Ishikawa (cell line): ENCODE data around the gene ZNF569.

Source experiments
- CEBPB ChIP-seq: IDR thresholded peaks from 2 replicates; pipeline ENCODE4 v1.6.1; 2012
- CREB1 ChIP-seq: IDR thresholded peaks from 2 replicates; pipeline ENCODE4 v1.6.1; 2012; ENCODE audit warnings: low read depth
- EGR1 ChIP-seq: IDR thresholded peaks from 2 replicates; pipeline ENCODE4 v1.6.1; 2012
- EP300 ChIP-seq: IDR thresholded peaks from 2 replicates; pipeline ENCODE4 v1.6.1; 2012; ENCODE audit warnings: borderline replicate concordance
- FOXM1 ChIP-seq: IDR thresholded peaks from 2 replicates; pipeline ENCODE4 v1.6.1; 2012; ENCODE audit warnings: low read depth, borderline replicate concordance
- MAX ChIP-seq: IDR thresholded peaks from 2 replicates; pipeline ENCODE4 v1.6.1; 2012
- NFIC ChIP-seq: IDR thresholded peaks from 2 replicates; pipeline ENCODE4 v1.6.1; 2012
- RAD21 ChIP-seq: IDR thresholded peaks from 2 replicates; pipeline ENCODE4 v1.6.1; 2012; ENCODE audit warnings: low read depth
- REST ChIP-seq: IDR thresholded peaks from 2 replicates; pipeline ENCODE4 v1.6.1; 2012; ENCODE audit warnings: low read depth, mild to moderate bottlenecking
- TAF1 ChIP-seq: IDR thresholded peaks from 2 replicates; pipeline ENCODE4 v1.6.1; 2012; ENCODE audit warnings: low read depth, mild to moderate bottlenecking
- TCF12 ChIP-seq: IDR thresholded peaks from 2 replicates; pipeline ENCODE4 v1.6.1; 2012; ENCODE audit warnings: low read depth
- TEAD4 ChIP-seq: IDR thresholded peaks from 2 replicates; pipeline ENCODE4 v1.6.1; 2012
- USF1 ChIP-seq: IDR thresholded peaks from 2 replicates; pipeline ENCODE4 v1.6.1; 2012
- YY1 ChIP-seq: IDR thresholded peaks from 2 replicates; pipeline ENCODE4 v1.6.1; 2012; ENCODE audit warnings: low read depth
- ZBTB7A ChIP-seq: IDR thresholded peaks from 2 replicates; pipeline ENCODE4 v1.6.1; 2012; ENCODE audit warnings: low read depth

ZNF569 gene

GRCh38 chr19:37466277-37466797 is 907 bp downstream of the ZNF569 start:
- TF ChIP-seq USF1 (no peak), REST (no peak), CREB1 (no peak), YY1 (no peak), TCF12 (no peak), CEBPB (no peak), MAX (no peak), EGR1 (no peak), ZBTB7A (no peak), EP300 (no peak), TEAD4 (no peak), TAF1 (no peak), NFIC (no peak), FOXM1 (no peak), RAD21 (no peak)

- TF ChIP-seq CREB1 (no peak), RAD21 (no peak), EP300 (no peak), TEAD4 (no peak), REST (no peak), NFIC (no peak), TAF1 (no peak), EGR1 (no peak), TCF12 (no peak), YY1 (no peak), MAX (no peak), FOXM1 (no peak), CEBPB (no peak), ZBTB7A (no peak), USF1 (no peak)
Measured at GRCh38 chr19:37452500-37453245, 14.6 kb downstream of the ZNF569 start.

GRCh38 chr19:37413313-37414084 is 53.7 kb downstream of the ZNF569 start:
- no peak for TF ChIP-seq ZBTB7A
- 0 out of 2 replicates have a peak, but pooled peaks have one; percentile 18 for TF ChIP-seq USF1

GRCh38 chr19:37412700-37413099 is 54.5 kb downstream of the ZNF569 start:
- TF ChIP-seq MAX (no peak), EGR1 (no peak), TEAD4 (no peak), RAD21 (no peak), EP300 (no peak), REST (no peak), CEBPB (no peak), TCF12 (no peak), USF1 (no peak), CREB1 (no peak), ZBTB7A (no peak), NFIC (no peak), TAF1 (no peak), FOXM1 (no peak), YY1 (no peak)
